Central memory CD8-positive, alpha-beta T cell (primary cell): ENCODE data around the gene ASAP2.
A peak's percentile ranks its signal among the peaks of the same experiment; 100 is the strongest.

Experiments
- ATAC-seq: fragments of 150-1000 bp; cut with Tn5 transposase; replicated peaks from 2 replicates; pipeline ENCODE4 v1.10.0; 2022; ENCODE audit warnings: mild to moderate bottlenecking, moderate FRiP score, moderate number of reproducible peaks; ENCODE audit not compliant: poor library complexity, severe bottlenecking; ENCODE audit errors: extremely low read depth
- DNase-seq, 2 donors: peaks; one replicate each; pipeline ENCODE4 v3.0.0; 2021; ENCODE audit warnings: low spot score in 2 of 2
- H3K27ac Mint-ChIP-seq: one replicate; pipeline ENCODE4 v1.8.0; 2022; ENCODE audit warnings: low read depth, mild to moderate bottlenecking, moderate library complexity, mixed read lengths
- H3K27me3 Mint-ChIP-seq: one replicate; pipeline ENCODE4 v1.8.0; 2022; ENCODE audit warnings: mixed read lengths
- H3K36me3 Mint-ChIP-seq: one replicate; pipeline ENCODE4 v1.8.0; 2022; ENCODE audit warnings: mild to moderate bottlenecking, moderate library complexity, mixed read lengths; ENCODE audit not compliant: insufficient read depth
- H3K4me1 Mint-ChIP-seq: one replicate; pipeline ENCODE4 v1.8.0; 2022; ENCODE audit warnings: mixed read lengths
- H3K4me3 Mint-ChIP-seq: one replicate; pipeline ENCODE4 v1.8.0; 2022; ENCODE audit warnings: mild to moderate bottlenecking, moderate library complexity, mixed read lengths
- H3K9me3 Mint-ChIP-seq: one replicate; pipeline ENCODE4 v1.8.0; 2022; ENCODE audit warnings: mixed read lengths

The ASAP2 gene

DNA sequence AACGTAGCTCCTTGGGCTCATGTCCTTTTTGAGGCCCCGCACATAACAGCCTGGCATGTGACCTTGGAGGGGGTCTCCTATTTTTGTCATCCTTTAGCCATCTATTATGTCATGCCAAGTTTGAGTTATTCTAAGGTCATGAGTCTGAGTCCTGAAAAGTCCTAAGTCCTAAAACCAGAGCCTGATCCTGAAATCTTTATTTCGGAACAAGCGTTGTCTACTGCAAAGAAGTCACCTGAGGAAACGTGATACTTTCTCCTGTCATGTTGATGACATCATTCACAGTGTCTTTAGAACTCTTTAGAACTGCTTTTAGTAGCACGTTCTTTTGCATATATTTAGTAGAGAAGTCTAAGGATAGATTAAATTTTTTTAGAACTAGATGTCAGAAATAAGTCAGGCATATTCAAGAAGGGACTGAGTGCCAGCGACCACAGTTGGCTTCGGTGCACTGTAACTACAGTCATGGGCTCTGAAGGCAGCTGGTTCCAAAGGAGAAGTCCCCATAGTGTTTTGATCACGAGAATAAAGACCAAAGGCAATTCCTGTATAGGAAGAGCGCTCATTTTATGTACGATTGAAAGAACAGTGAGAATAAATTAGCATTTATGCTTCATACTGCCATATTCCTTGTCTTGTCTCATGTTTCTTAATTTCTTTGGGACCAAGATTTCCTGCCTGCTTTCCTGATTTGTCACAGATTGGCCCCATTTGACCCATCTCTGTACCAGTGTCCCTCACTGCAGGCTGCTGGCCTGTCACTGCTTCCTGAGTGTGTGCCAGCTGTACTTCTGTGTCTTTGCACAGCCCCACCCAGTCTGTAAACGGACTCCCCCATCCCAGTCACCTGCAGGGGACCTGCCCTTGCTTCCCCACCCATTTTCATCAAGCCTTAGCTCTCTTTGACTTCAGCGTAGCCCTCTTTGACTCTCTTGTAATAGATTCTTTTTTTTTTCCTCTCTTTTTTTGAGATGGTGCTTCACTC, 75.8 kb downstream of the ASAP2 start:
- Mint-ChIP-seq H3K4me1 (no peaks in the 10 kb centered on the region), H3K9me3 (no peaks in the 10 kb centered on the region), H3K4me3 (no peak overlapping the region), H3K27ac (peak overlapping the region; percentile 52), H3K36me3 (peaks cover 2% of the 10 kb centered on the region), H3K27me3 (peaks cover 95% of the 10 kb centered on the region)
- ATAC-seq (no peak), DNase-seq (no peak)

DNA sequence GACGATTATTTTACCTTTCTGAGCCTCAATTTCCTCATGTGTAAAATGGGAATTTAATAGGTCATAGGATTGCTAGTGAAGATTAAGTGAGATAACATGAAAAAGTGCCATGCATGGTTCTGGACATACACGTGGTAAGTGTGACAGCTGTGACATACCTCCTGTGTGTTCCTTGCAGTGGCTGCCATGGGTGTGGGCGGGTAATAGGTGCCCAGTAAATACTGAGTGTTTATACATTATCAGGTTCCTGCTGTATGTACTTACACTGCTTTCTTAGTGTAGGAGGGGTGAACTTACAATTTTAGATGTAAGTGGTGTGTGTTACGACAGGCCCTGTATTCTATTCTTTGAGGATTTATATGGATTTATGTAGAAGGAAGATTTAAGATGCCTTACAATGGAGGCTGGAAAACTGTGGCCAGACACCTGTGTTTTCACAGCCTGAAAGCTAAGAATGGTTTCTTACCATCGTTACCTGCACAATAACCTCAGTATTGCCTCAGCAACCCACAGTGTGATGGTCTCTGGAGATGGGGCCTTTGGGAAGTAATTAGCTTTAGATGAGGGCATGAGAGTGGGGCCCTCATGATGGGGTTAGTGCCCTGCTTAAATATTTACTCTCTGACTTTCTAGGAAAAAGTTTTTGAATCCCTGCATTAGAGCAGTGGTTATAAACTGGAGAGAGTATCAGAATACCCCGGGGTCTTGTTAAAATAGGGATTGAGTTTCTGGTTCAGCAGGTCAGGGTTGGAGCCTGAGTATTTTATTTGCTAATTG, 78.1 kb downstream of the ASAP2 start:
- no peak overlapping the region for H3K4me3 Mint-ChIP-seq
- peaks cover 2% of the 10 kb centered on the region for H3K36me3 Mint-ChIP-seq
- ATAC-seq (no peak), DNase-seq (no peak)
- no peaks in the 10 kb centered on the region for H3K4me1 Mint-ChIP-seq
- H3K9me3 Mint-ChIP-seq = no peaks in the 10 kb centered on the region
- peaks cover 95% of the 10 kb centered on the region for H3K27me3 Mint-ChIP-seq
- H3K27ac Mint-ChIP-seq = no peak overlapping the region

GRCh38 chr2:9285385-9285920, 78.8 kb downstream of the ASAP2 start:
- peaks cover 2% of the 10 kb centered on the region for H3K36me3 Mint-ChIP-seq
- no peak overlapping the region for H3K4me3 Mint-ChIP-seq
- DNase-seq (no peak), ATAC-seq (no peak)
- no peaks in the 10 kb centered on the region for H3K4me1 Mint-ChIP-seq
- no peaks in the 10 kb centered on the region for H3K9me3 Mint-ChIP-seq
- H3K27me3 Mint-ChIP-seq = peaks cover 91% of the 10 kb centered on the region
- H3K27ac Mint-ChIP-seq = no peak overlapping the region

DNA sequence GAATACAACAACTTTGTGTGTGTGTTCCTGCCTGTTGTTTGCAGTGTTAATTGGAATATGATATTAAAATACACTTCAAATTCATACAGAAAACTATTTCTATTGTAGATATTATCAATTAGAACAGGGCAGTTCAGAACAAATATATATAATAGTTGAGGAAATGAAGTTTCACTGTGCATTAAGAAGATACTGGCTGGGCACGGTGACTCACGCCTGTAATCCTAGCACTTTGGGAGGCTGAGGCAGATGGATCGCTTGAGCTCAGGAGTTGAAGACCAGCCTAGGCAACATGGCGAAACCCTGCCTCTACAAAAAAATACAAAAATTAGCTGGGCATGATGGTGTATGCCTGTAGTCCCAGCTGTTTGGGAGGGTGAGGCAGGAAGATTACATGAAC, 79.3 kb downstream of the ASAP2 start:
- no peaks in the 10 kb centered on the region for H3K4me1 Mint-ChIP-seq
- H3K9me3 Mint-ChIP-seq = no peaks in the 10 kb centered on the region
- DNase-seq (no peak), ATAC-seq (no peak)
- no peak overlapping the region for H3K27ac Mint-ChIP-seq
- H3K36me3 Mint-ChIP-seq = peaks cover 2% of the 10 kb centered on the region
- peaks cover 91% of the 10 kb centered on the region for H3K27me3 Mint-ChIP-seq
- no peak overlapping the region for H3K4me3 Mint-ChIP-seq

GRCh38 chr2:9286554-9287399, 80.2 kb downstream of the ASAP2 start:
- no peak overlapping the region for H3K4me3 Mint-ChIP-seq
- H3K9me3 Mint-ChIP-seq = no peaks in the 10 kb centered on the region
- H3K4me1 Mint-ChIP-seq = no peaks in the 10 kb centered on the region
- no peak for ATAC-seq
- DNase-seq = no peak
- H3K36me3 Mint-ChIP-seq = peaks cover 2% of the 10 kb centered on the region
- no peak overlapping the region for H3K27ac Mint-ChIP-seq
- peaks cover 91% of the 10 kb centered on the region for H3K27me3 Mint-ChIP-seq

- H3K27me3 Mint-ChIP-seq = peaks cover 95% of the 10 kb centered on the region
- DNase-seq = no peak
- no peak for ATAC-seq
- H3K4me3 Mint-ChIP-seq = no peak overlapping the region
- H3K36me3 Mint-ChIP-seq = peaks cover 2% of the 10 kb centered on the region
- H3K4me1 Mint-ChIP-seq = no peaks in the 10 kb centered on the region
- H3K9me3 Mint-ChIP-seq = no peaks in the 10 kb centered on the region
- H3K27ac Mint-ChIP-seq = no peak overlapping the region
Observed at GRCh38 chr2:9287400-9288045, 80.9 kb downstream of the ASAP2 start.

GRCh38 chr2:9288233-9288632, 81.6 kb downstream of the ASAP2 start:
- no peak overlapping the region for H3K4me3 Mint-ChIP-seq
- ATAC-seq = no peak
- no peak overlapping the region for H3K27ac Mint-ChIP-seq
- H3K9me3 Mint-ChIP-seq = no peaks in the 10 kb centered on the region
- no peak for DNase-seq
- H3K36me3 Mint-ChIP-seq = peaks cover 2% of the 10 kb centered on the region
- peaks cover 95% of the 10 kb centered on the region for H3K27me3 Mint-ChIP-seq
- H3K4me1 Mint-ChIP-seq = no peaks in the 10 kb centered on the region

DNA sequence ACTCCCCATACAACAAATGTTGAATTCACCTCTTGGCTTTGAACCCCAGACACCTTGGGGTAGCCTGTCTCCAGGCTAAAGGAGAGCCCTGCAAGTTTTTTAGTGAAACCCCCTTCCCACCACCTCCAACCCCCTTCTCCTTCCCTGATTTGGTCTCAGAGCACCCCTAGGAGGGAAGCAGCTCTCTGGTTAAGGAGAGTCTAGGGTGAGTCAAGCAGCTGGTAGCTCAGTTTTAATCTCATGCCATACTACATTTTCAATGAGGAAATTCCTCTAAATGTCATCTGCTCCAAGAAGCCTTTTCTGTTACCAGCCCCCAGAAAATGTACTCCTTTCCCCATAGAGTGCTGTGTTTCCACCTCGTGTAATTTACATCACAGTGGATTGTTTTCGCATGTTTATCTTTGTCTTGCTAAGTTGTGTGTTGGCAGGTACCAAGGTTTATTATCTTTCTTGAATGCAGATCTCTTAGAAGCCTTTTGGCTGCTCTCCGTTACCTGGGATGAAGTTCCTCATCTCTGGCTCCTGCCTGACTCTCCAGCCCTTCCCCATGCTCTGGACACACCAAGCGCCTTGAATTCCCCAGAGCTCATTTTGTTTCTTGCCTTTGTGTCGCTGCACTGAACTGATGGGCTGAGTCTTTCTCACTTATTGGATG, 82.2 kb downstream of the ASAP2 start:
- peaks cover 2% of the 10 kb centered on the region for H3K36me3 Mint-ChIP-seq
- no peak for DNase-seq
- no peaks in the 10 kb centered on the region for H3K4me1 Mint-ChIP-seq

GRCh38 chr2:9291331-9291730, 84.7 kb downstream of the ASAP2 start:
- no peak for DNase-seq
- H3K36me3 Mint-ChIP-seq = no peaks in the 10 kb centered on the region
- H3K9me3 Mint-ChIP-seq = no peaks in the 10 kb centered on the region
- no peak overlapping the region for H3K4me3 Mint-ChIP-seq
- H3K27me3 Mint-ChIP-seq = peaks cover 87% of the 10 kb centered on the region
- ATAC-seq = no peak
- no peaks in the 10 kb centered on the region for H3K4me1 Mint-ChIP-seq
- H3K27ac Mint-ChIP-seq = no peak overlapping the region

More for the DNA sequence above, 82.2 kb downstream of the ASAP2 start:
- H3K27me3 Mint-ChIP-seq = peaks cover 95% of the 10 kb centered on the region
- no peak overlapping the region for H3K27ac Mint-ChIP-seq
- H3K9me3 Mint-ChIP-seq = no peaks in the 10 kb centered on the region
- no peak overlapping the region for H3K4me3 Mint-ChIP-seq
- no peak for ATAC-seq

- no peak for DNase-seq
- Mint-ChIP-seq H3K9me3 (no peaks in the 10 kb centered on the region), H3K27me3 (peaks cover 87% of the 10 kb centered on the region), H3K4me1 (no peaks in the 10 kb centered on the region), H3K4me3 (no peak overlapping the region), H3K36me3 (no peaks in the 10 kb centered on the region), H3K27ac (no peak overlapping the region)
- no peak for ATAC-seq
Observed at GRCh38 chr2:9291866-9292265, 85.3 kb downstream of the ASAP2 start.

GRCh38 chr2:9292426-9292825, 85.8 kb downstream of the ASAP2 start:
- H3K27ac Mint-ChIP-seq = no peak overlapping the region
- H3K36me3 Mint-ChIP-seq = no peaks in the 10 kb centered on the region
- no peak for ATAC-seq
- no peaks in the 10 kb centered on the region for H3K9me3 Mint-ChIP-seq
- H3K4me3 Mint-ChIP-seq = no peak overlapping the region
- no peaks in the 10 kb centered on the region for H3K4me1 Mint-ChIP-seq
- peaks cover 85% of the 10 kb centered on the region for H3K27me3 Mint-ChIP-seq
- no peak for DNase-seq
